ENCODE results near the gene FAM110D. TPM values are rescaled to one million over a fixed set of nuclear protein-coding genes. Genes with fewer than 3 reads are reported as not detected.

Gene FAM110D
- total and polyA plus RNA-seq, 10 of the 15 experiments (the other 5 are each of a cell fraction or from before 2014, with no cell fraction given), result 0.06 TPM; not detected in 9

GRCh38 chr1:26170472-26170821, 11.6 kb downstream of the FAM110D start:
- in situ Hi-C loops (cut with MboI) (loop anchor here (5.0 kb wide), 1 partner anchor 152 kb away; no protein-coding TSS in a partner anchor), intact Hi-C loops (cut with micrococcal nuclease; ENCODE audit: unreplicated experiment) (no loop called here)
- no peak for TF ChIP-seq E4F1 (IDR thresholded peaks at IDR 0.05; ENCODE audit: borderline replicate concordance, partially characterized antibody)
- peak; percentile 82 for TF ChIP-seq MLLT1 (IDR thresholded peaks at IDR 0.05)
- H3K27ac ChIP-seq (ENCODE audit: control insufficient read depth, insufficient read depth), result peak overlapping the region; percentile 79
- H3K9me3 ChIP-seq (replicated peaks; ENCODE audit: control insufficient read depth, insufficient read depth, low read length), result no peaks in the 10 kb centered on the region
- DNase-seq (ENCODE audit: low read depth, low spot score) (no peak), FAIRE-seq (no peak), ATAC-seq (0 out of 3 replicates have a peak, but pooled peaks have one; percentile 2)
- RAD21 ChIA-PET (ENCODE audit: unreplicated experiment), result interaction anchor here (0.9 to 2.8 kb wide), 6 partner anchors 8 to 208 kb away, joined by 3 to 44 read pairs (median 4); partner anchors contain the start of genes CD52 and CEP85
- TSS peak; percentile 95 for BruUV-seq (replicated peaks)
- peak overlapping the region; percentile 90 for H3K9ac ChIP-seq (ENCODE audit: control insufficient read depth, insufficient read depth, low read length)
- H3K4me2 ChIP-seq (ENCODE audit: control insufficient read depth, insufficient read depth), result peak overlapping the region; percentile 93
- peaks cover 7% of the 10 kb centered on the region for H3K4me1 ChIP-seq (ENCODE audit: control insufficient read depth, insufficient read depth, low read length)
- H3K36me3 ChIP-seq (ENCODE audit: control insufficient read depth in 2 of 2, insufficient read depth in 2 of 2, low read length in 1 of 2), result no peaks in the 10 kb centered on the region; a peak in 1 of 4 replicates
- peak overlapping the region; percentile 97 for H3K4me3 ChIP-seq
- CTCF ChIA-PET, result interaction anchor here (1.0 to 5.8 kb wide), 18 partner anchors 8 to 275 kb away, joined by 3 to 110 read pairs (median 4); partner anchors contain the start of genes CATSPER4, CEP85 and PAFAH2
- POLR2A ChIA-PET, result interaction anchor here (0.6 to 2.0 kb wide), 4 partner anchors 8 to 64 kb away, joined by 3 to 11 read pairs (median 4); partner anchors contain the start of gene CEP85
- 50% methylated on average over 9 of the region's 9 CpGs for whole genome bisulfite sequencing (ENCODE audit: insufficient coverage, insufficient replicate concordance, low lambda C conversion rate, missing lambda C conversion rate)
- no peaks in the 10 kb centered on the region for H4K20me1 ChIP-seq (ENCODE audit: control insufficient read depth, insufficient read depth)
- SMC1A ChIA-PET (ENCODE audit: uncharacterized antibody, unreplicated experiment), result interaction anchor here (0.7 to 1.7 kb wide), 5 partner anchors 57 to 151 kb away, joined by 3 to 23 read pairs (median 5); partner anchors contain the start of genes CD52 and CEP85
- peaks cover 12% of the 10 kb centered on the region for H3K79me2 ChIP-seq (ENCODE audit: control insufficient read depth, insufficient read depth, low read length)
- peak overlapping the region; percentile 72 for H2AFZ ChIP-seq (ENCODE audit: control insufficient read depth, low read depth, low read length)
- no peaks in the 10 kb centered on the region for H3K27me3 ChIP-seq (replicated peaks in 1 of 2; ENCODE audit: control insufficient read depth in 2 of 2, insufficient read depth in 2 of 2, low read length in 1 of 2)
